GM12873 (cell line): ENCODE measurements around the gene ZC3H18.

ENCODE experiments used
- CTCF ChIP-seq: IDR thresholded peaks from 2 replicates; pipeline ENCODE4 v1.5.1; 2012; ENCODE audit warnings: low read depth, mild to moderate bottlenecking, moderate library complexity, low read length, control low read depth; ENCODE audit not compliant: insufficient read depth; ENCODE audit errors: missing control alignments

The ZC3H18 gene

DNA sequence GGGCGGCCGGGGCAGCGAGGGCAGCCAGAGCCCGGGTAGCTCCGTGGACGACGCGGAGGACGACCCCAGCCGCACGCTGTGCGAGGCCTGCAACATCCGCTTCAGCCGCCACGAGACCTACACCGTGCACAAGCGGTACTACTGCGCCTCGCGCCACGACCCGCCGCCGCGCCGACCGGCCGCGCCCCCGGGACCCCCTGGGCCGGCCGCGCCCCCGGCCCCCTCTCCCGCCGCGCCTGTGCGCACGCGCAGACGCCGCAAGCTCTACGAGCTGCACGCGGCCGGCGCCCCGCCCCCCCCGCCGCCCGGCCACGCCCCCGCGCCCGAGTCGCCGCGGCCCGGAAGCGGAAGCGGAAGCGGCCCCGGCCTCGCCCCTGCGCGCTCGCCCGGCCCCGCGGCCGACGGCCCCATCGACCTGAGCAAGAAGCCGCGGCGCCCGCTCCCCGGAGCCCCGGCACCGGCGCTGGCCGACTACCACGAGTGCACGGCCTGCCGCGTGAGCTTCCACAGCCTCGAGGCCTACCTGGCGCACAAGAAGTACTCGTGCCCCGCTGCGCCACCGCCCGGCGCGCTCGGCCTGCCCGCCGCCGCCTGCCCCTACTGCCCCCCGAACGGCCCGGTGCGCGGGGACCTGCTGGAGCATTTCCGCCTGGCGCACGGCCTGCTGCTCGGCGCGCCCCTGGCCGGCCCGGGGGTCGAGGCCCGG is 36.1 kb upstream of the ZC3H18 start:
- TF ChIP-seq CTCF = peak; percentile 11

- TF ChIP-seq CTCF = peak; percentile 36
Observed at GRCh38 chr16:88534638-88535190, 35.5 kb upstream of the ZC3H18 start.

- TF ChIP-seq CTCF = no peak
Observed at GRCh38 chr16:88535191-88535856, 34.9 kb upstream of the ZC3H18 start.

DNA sequence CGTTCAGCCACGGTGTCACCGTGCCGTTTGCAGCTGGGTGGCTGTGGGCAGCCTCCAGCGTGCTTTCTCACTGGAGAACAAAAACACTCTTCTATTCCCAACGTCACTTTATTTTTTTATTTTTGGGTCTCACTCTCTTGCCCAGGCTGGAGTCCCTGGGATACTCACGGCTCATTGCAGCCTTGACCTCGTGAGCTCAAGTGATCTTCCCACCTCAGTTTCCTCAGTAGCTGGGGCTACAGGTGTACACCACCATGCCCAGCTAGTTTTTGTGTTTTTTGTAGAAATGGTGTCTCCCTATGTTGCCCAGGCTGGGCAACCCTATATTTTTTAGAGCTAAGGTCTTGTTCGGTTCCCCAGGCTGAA is 34.4 kb upstream of the ZC3H18 start:
- TF ChIP-seq CTCF = no peak

DNA sequence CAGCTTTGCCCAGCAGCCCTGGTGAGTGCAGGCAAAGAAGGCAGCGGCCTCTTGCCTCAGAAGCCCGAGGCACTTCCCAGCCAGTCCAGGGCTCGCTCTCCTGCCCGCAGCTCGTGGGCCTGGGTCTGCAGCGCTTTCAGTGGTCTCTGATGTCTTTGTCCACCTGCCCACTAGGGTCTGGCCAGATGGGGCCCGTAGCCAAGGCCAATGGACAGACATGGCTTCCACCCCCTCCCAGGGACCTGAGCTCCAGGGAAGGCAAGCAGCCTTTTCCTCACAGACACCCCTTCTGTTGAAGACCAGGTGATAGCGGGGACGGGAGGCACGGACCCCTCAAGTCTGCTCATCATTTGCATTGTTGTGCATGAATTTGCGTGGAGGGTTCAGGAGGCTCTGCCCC is 33.7 kb upstream of the ZC3H18 start:
- no peak for TF ChIP-seq CTCF

DNA sequence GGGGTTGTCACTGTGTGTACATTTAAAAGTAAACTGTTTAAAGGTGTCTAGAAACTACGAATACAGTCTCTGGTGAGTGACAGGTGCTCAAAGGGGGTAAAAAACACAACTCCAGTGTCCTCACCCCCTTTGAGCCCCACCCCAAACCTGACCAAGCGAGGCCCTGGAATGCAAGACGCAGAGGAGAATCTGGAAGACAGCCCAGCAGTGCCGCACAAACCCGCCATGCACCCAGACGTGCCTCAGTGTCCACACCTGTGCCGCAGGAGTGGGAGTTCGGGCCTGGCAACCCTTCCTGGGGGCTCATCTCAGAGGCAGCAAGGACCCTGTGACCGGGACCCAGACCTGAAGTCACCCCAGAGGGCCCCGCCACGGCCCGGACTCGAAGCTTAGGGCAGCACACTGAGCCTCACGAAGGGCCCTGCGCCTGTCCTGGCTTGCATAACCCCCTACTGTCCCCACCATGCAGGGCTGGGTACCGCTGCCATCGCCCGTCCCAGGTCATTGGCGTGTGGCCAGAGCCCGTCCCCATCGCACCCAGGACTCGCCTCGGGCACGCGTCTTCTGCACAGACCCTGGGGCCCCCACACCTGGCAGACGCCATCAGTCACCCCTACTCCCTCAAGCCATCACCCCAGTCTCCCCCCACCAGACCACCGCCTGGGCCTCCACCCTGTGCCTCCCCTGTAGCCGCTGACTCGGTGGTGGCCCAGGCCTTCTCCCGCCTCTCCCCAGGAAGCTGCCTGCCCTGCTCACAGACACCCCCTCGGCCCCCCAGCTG is 33.0 kb upstream of the ZC3H18 start:
- no peak for TF ChIP-seq CTCF

DNA sequence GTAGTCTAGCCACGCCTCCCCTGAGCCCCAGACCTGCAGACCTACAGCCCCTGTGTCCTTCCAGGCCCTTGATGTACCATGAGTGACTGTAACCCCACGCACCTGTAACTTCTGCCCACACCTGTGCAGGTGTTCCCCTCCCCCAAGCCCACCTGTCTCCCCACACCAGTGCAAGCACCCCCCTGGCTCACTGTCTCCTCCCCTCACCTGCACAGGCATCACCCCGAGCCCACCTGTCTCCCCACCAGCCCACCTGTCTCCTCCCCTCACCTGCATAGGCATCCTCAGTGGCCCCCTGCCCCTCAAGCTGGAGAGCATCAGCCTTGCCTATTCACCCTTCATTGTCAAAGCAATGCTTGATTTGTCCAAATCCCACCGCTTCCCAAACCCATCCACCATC is 32.3 kb upstream of the ZC3H18 start:
- no peak for TF ChIP-seq CTCF
